HG02938 (cell line): ENCODE measurements around the gene TXNDC9.
"Not testable (repeated sequence)": the region's sequence is repeated elsewhere in the genome, so short reads cannot be mapped to it uniquely, and the experiment has no call there.

Experiments
- ATAC-seq: cut with Tn5 transposase; IDR thresholded peaks from one replicate; pipeline ENCODE4 v1.9.1; 2021; ENCODE audit warnings: mild to moderate bottlenecking, moderate library complexity; ENCODE audit not compliant: unreplicated experiment

Gene TXNDC9, protein sequence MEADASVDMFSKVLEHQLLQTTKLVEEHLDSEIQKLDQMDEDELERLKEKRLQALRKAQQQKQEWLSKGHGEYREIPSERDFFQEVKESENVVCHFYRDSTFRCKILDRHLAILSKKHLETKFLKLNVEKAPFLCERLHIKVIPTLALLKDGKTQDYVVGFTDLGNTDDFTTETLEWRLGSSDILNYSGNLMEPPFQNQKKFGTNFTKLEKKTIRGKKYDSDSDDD

DNA sequence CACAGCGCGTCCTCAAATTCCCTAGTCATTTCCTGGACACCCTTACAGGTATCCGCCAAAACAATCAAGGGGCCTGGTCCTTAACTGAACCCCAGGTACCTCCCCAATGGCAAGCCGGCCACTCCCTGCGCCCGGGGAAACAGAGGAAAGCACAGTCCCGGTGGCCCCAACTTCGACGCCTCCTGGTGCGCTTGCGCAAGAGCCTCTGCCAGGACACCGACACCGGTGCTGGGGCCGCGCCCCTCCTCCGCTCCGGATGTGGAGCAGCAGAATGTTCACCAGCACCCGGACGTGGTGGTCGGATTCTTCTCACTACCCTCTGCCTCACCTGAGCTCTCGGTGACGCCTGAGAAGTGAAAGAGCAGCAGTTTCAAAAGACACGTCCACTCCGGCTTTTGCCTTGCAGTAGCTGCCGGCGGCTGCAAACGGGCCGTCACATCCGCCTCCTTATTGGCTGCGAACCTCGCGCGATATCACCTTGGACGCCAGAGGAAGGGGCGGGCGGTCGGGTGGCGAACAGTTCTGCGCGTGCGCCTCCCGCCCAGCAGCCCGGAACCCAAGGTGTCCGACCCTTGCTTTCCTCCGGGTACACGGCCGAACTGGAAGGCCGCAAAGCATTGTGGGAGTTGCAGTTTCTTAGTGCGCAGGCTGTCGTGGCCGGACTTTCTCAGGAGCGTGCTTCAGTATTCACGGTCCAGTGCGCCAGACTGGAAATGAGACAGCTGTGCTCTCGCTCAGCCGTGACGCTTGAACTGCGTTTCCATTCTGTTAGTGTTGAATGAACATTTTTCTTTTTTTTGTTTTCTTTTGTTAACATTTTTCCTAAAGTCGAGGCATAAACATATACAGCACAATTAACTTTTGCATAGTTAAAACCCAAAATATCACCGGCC lies at the start of gene TXNDC9:
Gene TXNDC9 (minus strand): TSS at position 423 of the 893 bp plus-strand sequence. CDS start 3,123 bp downstream, outside the sequence.
- ATAC-seq = peak; percentile 66

DNA sequence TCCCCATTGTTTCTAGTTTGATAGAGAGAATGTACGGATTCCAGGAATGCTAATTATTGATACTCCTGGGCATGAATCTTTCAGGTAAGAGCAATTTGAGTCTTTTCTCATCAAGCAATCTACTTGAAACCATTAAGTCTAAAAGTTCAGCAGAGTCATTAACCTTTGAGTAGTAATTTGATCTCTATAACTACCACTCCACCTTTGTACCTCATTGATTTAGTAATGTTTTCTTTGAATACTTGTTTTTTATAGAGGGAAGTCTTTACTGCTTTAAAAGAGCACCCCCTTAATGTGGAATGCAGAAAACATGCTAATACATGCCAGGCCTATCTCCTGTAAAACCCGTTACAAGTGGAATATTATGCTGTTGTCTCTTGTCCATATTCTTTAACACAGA lies 46.0 kb upstream of the TXNDC9 start:
- ATAC-seq = no peak

DNA sequence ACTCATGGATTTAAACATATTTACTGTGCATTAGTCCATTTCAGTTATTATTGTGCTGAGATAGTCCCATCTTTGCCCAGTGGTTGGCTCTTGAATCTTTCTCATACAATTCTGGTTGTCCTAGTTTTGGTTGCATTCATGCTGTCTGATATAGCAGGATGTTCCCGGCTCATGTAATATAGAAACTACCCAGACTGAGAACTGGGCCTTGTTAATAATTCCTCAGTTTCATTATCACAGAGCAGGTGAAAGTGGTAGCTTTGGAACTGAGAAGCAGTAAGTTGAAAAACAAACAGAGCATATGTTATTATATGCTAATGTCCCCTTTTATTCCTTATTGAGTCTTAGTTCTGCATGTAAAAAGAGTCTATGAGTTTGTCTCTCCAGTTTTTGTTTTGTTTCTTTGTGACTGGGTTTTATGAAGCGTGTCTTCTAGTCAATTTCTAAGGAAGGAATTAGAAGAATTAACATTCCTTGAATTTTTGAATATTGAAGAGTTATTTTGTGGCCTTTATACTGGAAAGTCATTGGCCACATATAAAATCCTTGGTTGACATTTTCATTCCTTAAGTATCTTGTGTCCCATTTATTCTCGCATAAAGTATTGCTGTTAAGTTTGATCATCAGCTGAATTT lies 44.4 kb upstream of the TXNDC9 start:
- ATAC-seq = no peak

DNA sequence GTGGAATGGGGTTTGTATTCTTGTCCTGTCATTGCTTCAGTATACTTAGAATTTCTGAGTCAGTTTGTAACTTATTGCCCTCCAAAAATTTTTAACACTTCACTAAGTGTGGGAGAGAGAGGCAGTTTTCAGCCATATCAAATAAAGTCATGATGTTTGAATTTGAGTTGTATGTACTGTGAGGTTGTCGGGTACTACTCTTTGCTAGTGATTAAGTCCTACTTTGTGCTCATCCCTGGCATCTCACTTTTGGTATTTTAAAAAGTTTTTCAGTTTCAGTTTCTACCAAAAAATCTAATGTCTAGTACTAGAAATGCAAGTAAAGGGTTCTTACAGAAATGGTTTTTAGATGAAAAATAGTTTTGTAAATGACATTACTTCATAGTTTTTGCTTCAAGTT lies 41.7 kb upstream of the TXNDC9 start:
- ATAC-seq = peak; percentile 50

DNA sequence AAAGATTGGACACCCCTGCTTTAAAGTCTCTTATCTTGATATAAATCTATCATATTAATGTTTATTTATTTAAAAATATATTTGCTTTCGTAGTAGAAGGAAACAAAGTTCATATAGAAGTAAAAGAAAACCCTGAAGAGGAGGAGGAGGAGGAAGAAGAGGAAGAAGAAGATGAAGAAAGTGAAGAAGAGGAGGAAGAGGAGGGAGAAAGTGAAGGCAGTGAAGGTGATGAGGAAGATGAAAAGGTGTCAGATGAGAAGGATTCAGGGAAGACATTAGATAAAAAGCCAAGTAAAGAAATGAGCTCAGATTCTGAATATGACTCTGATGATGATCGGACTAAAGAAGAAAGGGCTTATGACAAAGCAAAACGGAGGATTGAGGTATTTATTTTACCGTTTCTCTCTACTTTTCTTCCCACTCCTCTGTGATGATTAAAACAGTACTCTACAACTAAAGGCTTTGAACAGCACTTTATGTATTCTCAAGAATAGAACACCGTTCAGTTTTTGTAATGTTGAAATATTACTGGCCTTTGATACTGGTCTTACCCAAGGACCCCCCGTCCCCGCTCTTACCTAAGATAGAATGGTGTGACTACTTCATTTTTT lies 40.2 kb upstream of the TXNDC9 start:
- ATAC-seq = no peak

DNA sequence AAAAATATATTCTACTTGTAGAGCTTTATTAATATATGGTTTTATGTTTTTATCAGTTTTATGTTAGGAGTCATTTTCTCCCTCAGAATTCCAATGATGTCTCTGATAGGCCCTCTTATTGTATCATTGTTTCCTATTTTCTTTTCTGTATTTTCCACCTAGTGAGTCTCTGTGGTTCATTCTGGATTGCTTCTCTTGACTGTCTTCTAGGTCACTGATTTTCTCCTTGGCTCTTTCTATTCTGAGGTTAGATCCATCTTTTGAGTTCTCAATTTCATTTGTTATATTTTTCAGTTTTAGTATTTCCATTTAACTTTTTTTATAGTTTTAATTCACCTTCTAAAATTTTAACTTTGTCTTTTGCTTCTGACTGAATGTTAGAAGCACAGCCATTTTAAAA lies 38.6 kb upstream of the TXNDC9 start:
- no peak for ATAC-seq

DNA sequence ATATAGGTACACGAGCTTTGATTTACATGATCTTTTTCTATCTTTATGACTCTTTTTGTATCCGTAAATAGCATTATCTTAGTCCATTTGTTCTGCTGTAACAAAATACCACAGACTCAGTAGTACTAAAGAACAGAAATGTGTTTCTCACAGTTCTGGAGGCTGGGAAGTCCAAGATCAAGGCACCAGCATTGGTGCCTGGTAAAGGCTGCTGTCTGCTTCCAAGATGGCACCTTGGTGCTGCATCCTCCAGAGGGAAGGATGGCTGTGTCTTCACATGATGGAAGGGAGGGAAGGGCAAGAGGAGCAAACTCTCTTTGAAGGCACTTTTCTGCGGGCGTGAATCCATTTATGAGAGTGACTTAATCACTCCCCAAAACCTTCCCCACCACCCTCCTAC lies 37.0 kb upstream of the TXNDC9 start:
- no peak for ATAC-seq

DNA sequence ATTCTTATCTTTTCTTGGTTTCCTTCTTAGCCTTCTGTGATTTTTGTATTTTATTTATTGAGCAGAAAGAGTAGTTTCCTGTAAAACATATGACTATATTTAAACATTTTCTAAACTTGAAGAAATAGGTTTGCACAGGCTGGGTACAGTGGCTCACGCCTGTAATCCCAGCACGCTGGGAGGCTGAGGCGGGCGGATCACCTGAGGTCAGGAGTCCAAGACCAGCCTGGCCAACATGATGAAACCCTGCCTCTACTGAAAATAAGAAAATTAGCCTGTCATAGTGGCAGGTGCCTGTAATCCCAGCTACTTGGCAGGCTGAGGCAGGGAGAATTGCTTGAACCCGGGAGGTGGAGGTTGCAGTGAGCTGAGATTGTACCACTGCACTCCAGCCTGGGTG lies 32.7 kb upstream of the TXNDC9 start:
- ATAC-seq = not testable (repeated sequence)

DNA sequence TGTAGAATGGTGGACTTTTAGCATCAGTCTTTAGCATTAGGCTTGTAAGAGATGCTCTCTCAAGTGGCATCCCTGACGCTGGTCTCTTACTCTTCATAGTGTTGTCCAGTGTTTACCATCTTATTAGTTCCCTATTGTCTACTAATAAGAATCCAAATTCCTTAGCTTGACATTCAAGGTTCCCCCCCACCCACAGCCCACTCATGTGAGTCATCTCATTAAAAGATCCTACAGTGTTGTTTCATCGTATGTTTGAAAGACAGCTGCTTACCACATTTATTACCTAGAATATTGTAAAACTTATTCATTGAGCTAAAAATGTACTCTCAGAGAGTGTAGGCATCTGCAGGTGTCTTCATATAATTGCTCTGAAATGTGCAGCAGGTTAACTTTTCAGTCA lies 29.5 kb upstream of the TXNDC9 start:
- no peak for ATAC-seq

DNA sequence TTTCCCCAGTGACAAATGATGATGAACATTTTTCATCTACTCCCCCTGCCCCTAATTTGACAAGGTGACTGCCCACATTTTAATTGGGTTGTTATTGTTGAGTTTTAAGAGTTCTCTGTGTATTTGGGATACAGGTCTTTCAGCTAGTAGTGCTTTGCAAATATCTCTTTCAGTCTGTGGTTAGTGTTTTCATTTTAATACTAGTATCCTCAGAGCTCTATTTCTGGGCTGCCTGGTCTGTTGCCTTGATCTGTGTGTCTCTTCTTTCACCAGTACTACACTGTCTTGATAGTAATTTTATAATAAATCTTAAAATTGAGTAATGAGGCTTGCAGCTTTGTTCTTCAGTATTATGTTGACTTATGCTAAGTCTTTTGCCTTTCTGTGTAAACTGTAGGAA lies 20.7 kb upstream of the TXNDC9 start:
- no peak for ATAC-seq

DNA sequence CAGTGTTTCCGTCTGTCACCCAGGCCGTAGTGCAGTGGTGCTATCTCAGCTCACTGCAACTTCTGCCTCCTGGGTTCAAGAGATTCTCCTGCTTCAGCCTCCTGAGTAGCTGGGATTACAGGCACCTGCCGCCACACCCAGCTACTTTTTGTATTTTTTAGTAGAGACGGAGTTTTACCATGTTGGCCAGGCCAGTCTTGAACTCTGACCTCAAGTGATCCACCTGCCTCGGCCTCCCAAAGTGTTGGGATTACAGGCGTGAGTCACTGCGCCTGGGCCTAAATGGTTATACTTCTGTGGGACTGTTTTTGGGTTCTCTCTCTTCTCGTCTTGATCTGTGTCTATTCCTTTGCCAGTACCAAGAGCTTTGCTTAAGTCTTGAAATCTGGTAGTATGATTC lies 18.7 kb upstream of the TXNDC9 start:
- ATAC-seq = not testable (repeated sequence)

DNA sequence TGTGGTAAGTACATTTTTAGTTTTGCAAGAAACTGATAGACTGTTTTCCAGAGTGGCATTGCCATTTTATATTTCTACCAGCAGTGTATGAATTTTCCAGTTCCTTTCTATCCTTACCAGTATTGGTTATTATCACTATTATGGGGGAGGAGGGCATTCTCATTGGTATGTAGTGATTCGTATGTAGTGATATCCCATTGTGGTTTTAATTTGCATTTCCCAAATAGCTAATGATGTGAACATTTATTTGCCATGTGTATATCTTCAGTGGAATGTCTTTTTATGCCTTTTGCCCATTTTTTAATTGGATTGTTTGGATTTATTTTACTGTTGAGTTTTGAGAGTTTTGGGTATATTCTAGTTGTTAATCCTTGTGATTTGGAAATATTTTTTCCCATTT lies 17.9 kb upstream of the TXNDC9 start:
- no peak for ATAC-seq

DNA sequence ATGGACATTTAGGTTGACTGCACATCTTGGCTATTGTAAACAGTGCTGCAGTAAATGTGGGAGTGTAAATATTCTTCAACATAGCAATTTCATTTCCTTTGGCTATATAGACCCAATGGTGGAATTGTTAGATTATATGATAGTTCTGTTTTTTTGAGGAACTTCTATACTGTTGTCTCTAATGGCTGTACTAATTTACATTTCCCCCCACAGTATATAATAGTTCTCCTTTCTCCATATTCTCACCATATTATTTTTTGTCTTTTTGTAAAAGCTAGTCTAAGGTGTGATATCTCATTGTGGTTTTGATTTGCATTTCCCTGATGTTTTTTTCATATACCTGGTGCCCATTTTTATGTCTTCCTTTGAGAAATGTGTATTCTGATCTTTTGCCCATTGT lies 14.1 kb upstream of the TXNDC9 start:
- no peak for ATAC-seq

DNA sequence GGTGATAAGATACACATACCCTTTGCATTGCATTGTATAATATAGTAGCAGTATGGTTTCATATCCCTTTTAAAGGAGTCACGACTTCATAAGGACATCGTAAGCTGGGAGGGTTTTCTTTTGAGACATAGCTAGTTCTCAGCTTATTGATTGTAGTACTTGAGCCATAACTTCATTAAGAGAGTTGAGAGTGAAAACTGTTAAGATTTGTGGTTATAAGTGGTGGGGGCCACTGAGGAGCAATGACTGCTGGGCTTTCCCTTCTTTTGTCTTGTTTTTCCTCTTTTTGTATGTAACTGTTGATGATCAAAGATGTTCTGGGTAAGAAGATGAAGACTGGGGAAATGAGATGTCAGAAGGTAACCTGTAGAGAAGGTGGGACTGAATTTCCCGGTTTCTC lies 12.0 kb upstream of the TXNDC9 start:
- ATAC-seq = no peak

DNA sequence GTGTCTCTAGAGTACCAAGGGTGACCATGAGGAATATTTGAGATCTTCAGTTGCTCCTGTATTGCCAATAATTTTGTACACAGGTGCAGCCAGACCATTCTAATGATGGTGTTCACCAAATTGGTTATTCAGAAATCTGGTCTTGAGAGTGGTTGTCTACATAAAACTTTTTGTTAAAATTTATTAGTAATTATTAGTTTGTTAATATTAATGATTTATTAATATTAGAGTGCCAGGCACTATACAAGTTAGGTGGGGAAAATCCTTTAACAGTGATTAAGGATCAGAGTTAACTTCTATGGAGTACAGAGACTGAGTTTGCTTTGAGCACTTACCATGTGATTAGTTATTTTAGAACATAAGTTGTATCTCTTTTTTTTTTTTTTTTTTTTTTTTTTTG lies 10.1 kb upstream of the TXNDC9 start:
- no peak for ATAC-seq

DNA sequence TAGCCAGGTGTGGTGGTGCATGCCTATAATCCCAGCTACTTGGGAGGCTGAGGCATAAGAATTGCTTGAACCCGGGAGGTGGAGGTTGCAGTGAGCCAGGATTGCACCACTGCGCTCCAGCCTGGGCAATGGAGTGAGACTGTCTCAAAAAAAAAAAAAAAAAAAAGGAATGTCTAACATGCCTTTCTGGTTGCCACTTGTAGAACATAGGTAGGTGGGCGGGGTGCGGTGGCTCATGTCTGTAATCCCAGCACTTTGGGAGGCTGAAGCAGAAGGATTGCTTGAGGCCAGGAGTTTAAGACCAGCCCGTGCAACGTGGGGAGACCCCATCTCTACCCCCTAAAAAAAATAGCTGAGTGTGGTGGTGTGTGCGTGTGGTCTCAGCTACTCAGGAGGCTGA lies 9.3 kb upstream of the TXNDC9 start:
- ATAC-seq = not testable (repeated sequence)

DNA sequence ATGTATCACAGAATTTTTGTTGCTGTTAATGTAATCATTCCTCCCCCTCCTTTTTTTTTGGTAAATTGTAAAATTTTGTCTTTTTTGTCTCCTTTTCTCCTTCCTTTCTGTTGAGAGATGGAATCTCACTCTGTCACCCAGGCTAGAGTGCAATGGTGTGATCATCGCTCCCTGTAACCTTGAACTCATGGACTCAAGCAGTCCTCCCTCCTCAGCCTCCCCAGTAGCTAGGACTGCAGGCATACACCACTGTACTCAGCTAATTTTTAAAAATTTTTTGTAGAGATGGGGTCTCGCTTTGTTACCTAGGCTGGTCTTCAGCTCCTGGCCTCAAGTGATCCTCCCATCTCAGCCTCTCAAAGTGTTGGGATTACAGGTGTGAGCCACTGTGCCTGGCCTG lies 6.4 kb upstream of the TXNDC9 start:
- no peak for ATAC-seq

DNA sequence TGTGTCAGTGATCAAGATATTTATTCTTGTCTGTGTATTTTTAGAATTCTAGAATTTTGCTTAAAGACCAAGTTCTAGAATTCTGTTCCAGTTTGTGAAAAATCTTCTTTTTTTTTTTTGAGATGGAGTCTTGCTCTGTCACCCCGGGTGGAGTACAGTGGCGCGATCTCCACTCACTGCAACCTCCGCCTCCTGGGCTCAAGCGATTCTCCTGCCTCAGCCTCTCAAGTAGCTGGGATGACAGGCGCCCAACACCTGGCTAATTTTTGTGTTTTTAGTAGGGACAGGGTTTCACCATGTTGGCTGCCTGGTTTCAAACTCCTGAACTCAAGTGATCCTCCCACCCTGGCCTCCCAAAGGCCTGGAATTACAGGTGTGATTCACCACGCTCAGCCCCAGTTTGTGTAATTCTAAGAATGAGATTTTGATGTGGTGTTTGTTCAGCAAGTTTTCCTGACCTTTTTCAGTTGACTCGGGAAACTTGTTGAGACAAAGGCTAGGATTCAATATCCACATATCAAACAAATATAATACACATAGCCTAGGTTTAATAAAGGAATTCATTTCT lies 4.6 kb upstream of the TXNDC9 start:
- ATAC-seq = no peak

DNA sequence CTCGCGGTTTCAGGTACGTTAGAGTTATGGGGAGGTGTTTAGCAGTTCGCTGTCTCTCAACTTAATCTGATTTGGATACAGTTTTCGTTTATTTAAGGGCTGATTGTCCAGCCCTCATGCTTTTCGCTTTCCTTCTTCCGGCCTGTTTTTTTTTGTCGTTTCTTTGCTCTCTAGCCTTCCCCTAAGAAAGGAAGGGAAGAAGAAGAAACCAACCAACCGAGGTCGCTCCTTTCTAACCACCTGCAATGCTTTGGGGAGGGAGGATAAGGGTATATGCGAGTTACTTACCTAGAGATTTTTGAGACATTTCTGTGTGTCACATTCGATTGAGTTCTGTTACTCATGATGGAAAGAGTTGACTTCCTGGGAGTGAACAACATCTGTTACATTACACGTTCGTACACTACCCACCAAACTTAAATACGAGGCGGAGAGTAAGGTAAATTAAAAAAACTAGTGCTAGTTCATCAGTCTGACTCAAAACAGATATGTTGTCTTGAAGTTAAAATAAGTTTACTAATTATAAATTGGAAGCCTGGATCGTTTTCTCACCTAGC lies 2.0 kb upstream of the TXNDC9 start:
- no peak for ATAC-seq

DNA sequence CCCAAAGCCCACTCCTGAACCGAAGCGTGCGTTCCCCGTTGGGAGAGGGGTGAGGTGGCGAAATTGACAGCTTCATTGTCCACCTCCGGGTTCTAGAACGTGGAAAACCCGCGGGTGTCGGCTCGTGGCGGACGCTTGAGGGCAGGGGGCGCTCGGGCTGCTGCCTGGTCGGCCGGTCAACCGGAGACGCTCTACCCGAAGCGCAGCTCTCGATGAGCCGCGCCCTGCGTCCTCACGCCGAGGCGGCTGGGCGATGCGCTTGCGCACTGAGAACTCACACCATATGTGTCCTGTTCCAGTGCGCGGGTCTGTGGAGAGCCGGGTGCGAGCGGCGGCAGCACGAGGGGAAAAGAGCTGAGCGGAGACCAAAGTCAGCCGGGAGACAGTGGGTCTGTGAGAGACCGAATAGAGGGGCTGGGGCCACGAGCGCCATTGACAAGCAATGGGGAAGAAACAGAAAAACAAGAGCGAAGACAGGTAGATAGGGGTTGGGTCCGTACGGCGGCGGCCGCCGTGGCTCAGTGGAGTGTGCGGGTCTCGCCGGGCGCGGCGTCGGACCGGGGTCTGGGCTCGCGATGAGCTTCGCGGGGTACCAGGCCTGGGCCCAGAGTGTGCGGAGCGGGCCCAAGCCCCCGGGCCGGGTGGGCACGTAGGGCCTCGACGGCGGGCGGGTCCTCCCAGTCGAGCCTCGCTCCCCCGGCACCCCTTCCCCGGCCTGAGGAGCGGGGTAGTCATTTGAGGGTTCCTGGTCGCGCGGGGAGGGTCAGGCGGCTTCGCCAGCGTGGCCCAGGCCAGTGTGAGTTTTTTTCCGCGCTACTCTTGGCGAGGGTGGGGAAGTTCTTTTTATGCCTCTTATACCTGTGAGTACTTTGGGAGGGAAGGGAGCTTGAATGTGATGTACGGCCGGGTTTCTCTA lies 1.2 kb upstream of the TXNDC9 start, which contains the start of gene EIF5B:
Gene EIF5B (plus strand): TSS at position 277 of the 916 bp plus-strand sequence. CDS start 166 bp downstream, at position 443.
- peak; percentile 46 for ATAC-seq
